Measurements from ENCODE around the gene IWS1. TPM values are rescaled to one million over a fixed set of nuclear protein-coding genes. Genes with fewer than 3 reads are reported as not detected.
A peak's percentile ranks its signal among the peaks of the same experiment; 100 is the strongest.

IWS1 gene
- total RNA-seq, 2 experiments from 2014 or later: 40.8 to 43.3 TPM

GRCh38 chr2:127566576-127566975, 40.3 kb upstream of the IWS1 start:
- DNase-seq: no peak
- ChIA-PET POLR2A (no interaction called here), CTCF (interaction anchor here (1.2 kb wide), 1 partner anchor 25 kb away, joined by 5 read pairs; no protein-coding TSS in a partner anchor)
- Mint-ChIP-seq H3K4me1 (peaks cover 20% of the 10 kb centered on the region), H3K27ac (no peak overlapping the region), H3K4me3 (no peak overlapping the region), H3K27me3 (peaks cover 66% of the 10 kb centered on the region), H3K36me3 (ENCODE audit: low read depth) (peaks cover 7% of the 10 kb centered on the region), H3K9me3 (no peaks in the 10 kb centered on the region)

- Mint-ChIP-seq H3K27ac (no peak overlapping the region), H3K27me3 (peaks cover 71% of the 10 kb centered on the region), H3K4me3 (no peak overlapping the region), H3K36me3 (ENCODE audit: low read depth) (peaks cover 7% of the 10 kb centered on the region), H3K4me1 (peaks cover 20% of the 10 kb centered on the region), H3K9me3 (no peaks in the 10 kb centered on the region)
- POLR2A ChIA-PET: interaction anchor here (0.7 kb wide), 1 partner anchor 42 kb away, joined by 3 read pairs; no protein-coding TSS in a partner anchor
- CTCF ChIA-PET: no interaction called here
- DNase-seq: no peak
Measured at GRCh38 chr2:127566139-127566417, 39.8 kb upstream of the IWS1 start.

GRCh38 chr2:127565261-127566138, 39.2 kb upstream of the IWS1 start:
- peaks cover 7% of the 10 kb centered on the region for H3K36me3 Mint-ChIP-seq (ENCODE audit: low read depth)
- no peak for DNase-seq
- POLR2A ChIA-PET: interaction anchor here (0.7 kb wide), 1 partner anchor 41 kb away, joined by 3 read pairs; no protein-coding TSS in a partner anchor
- peaks cover 71% of the 10 kb centered on the region for H3K27me3 Mint-ChIP-seq
- H3K4me3 Mint-ChIP-seq: no peak overlapping the region
- CTCF ChIA-PET: no interaction called here
- H3K27ac Mint-ChIP-seq: no peak overlapping the region
- no peaks in the 10 kb centered on the region for H3K9me3 Mint-ChIP-seq
- H3K4me1 Mint-ChIP-seq: peaks cover 20% of the 10 kb centered on the region

- H3K4me1 Mint-ChIP-seq: peaks cover 20% of the 10 kb centered on the region
- peaks cover 7% of the 10 kb centered on the region for H3K36me3 Mint-ChIP-seq (ENCODE audit: low read depth)
- CTCF ChIA-PET: interaction anchor here (1.3 kb wide), 1 partner anchor 38 kb away, joined by 9 read pairs; the partner anchor contains the start of gene IWS1
- H3K9me3 Mint-ChIP-seq: no peaks in the 10 kb centered on the region
- no peak overlapping the region for H3K4me3 Mint-ChIP-seq
- DNase-seq: no peak
- no peak overlapping the region for H3K27ac Mint-ChIP-seq
- peaks cover 71% of the 10 kb centered on the region for H3K27me3 Mint-ChIP-seq
- POLR2A ChIA-PET: interaction anchor here (1.2 to 1.7 kb wide), 5 partner anchors 11 to 270 kb away, joined by 3 to 9 read pairs (median 5); partner anchors contain the start of genes ERCC3, IWS1 and SFT2D3
Measured at GRCh38 chr2:127564429-127565260, 38.4 kb upstream of the IWS1 start.

GRCh38 chr2:127563458-127564428, 37.5 kb upstream of the IWS1 start:
- ChIA-PET CTCF (interaction anchor here (0.9 to 1.3 kb wide), 4 partner anchors 28 to 366 kb away, joined by 3 to 9 read pairs (median 6); partner anchors contain the start of gene IWS1), POLR2A (interaction anchor here (0.8 to 1.7 kb wide), 9 partner anchors 10 to 269 kb away, joined by 3 to 9 read pairs (median 3); partner anchors contain the start of genes ERCC3, IWS1 and SFT2D3)
- no peak overlapping the region for H3K4me3 Mint-ChIP-seq
- peaks cover 20% of the 10 kb centered on the region for H3K4me1 Mint-ChIP-seq
- no peaks in the 10 kb centered on the region for H3K9me3 Mint-ChIP-seq
- H3K36me3 Mint-ChIP-seq (ENCODE audit: low read depth): peaks cover 7% of the 10 kb centered on the region
- H3K27me3 Mint-ChIP-seq: peaks cover 72% of the 10 kb centered on the region
- peak; percentile 56 for DNase-seq
- no peak overlapping the region for H3K27ac Mint-ChIP-seq

GRCh38 chr2:127562936-127563335, 36.6 kb upstream of the IWS1 start:
- DNase-seq: no peak
- Mint-ChIP-seq H3K4me1 (peaks cover 20% of the 10 kb centered on the region), H3K36me3 (ENCODE audit: low read depth) (peaks cover 7% of the 10 kb centered on the region), H3K4me3 (no peak overlapping the region), H3K9me3 (no peaks in the 10 kb centered on the region), H3K27me3 (peaks cover 76% of the 10 kb centered on the region), H3K27ac (no peak overlapping the region)
- POLR2A ChIA-PET: interaction anchor here (0.8 to 1.7 kb wide), 9 partner anchors 9 to 269 kb away, joined by 3 to 9 read pairs (median 3); partner anchors contain the start of genes ERCC3, IWS1 and SFT2D3
- CTCF ChIA-PET: interaction anchor here (0.9 to 1.3 kb wide), 4 partner anchors 28 to 365 kb away, joined by 3 to 9 read pairs (median 6); partner anchors contain the start of gene IWS1

- DNase-seq: no peak
- H3K4me3 Mint-ChIP-seq: no peak overlapping the region
- POLR2A ChIA-PET: no interaction called here
- CTCF ChIA-PET: no interaction called here
- H3K9me3 Mint-ChIP-seq: no peaks in the 10 kb centered on the region
- H3K27me3 Mint-ChIP-seq: peaks cover 76% of the 10 kb centered on the region
- peaks cover 20% of the 10 kb centered on the region for H3K4me1 Mint-ChIP-seq
- peaks cover 10% of the 10 kb centered on the region for H3K36me3 Mint-ChIP-seq (ENCODE audit: low read depth)
- H3K27ac Mint-ChIP-seq: no peak overlapping the region
Measured at GRCh38 chr2:127561371-127561770, 35.1 kb upstream of the IWS1 start.

GRCh38 chr2:127560931-127561280, 34.6 kb upstream of the IWS1 start:
- POLR2A ChIA-PET: no interaction called here
- H3K4me1 Mint-ChIP-seq: peaks cover 20% of the 10 kb centered on the region
- peaks cover 10% of the 10 kb centered on the region for H3K36me3 Mint-ChIP-seq (ENCODE audit: low read depth)
- peaks cover 78% of the 10 kb centered on the region for H3K27me3 Mint-ChIP-seq
- CTCF ChIA-PET: no interaction called here
- DNase-seq: no peak
- H3K9me3 Mint-ChIP-seq: no peaks in the 10 kb centered on the region
- H3K4me3 Mint-ChIP-seq: no peak overlapping the region
- no peak overlapping the region for H3K27ac Mint-ChIP-seq

- CTCF ChIA-PET: no interaction called here
- H3K4me3 Mint-ChIP-seq: no peak overlapping the region
- peaks cover 20% of the 10 kb centered on the region for H3K4me1 Mint-ChIP-seq
- POLR2A ChIA-PET: no interaction called here
- no peaks in the 10 kb centered on the region for H3K9me3 Mint-ChIP-seq
- H3K36me3 Mint-ChIP-seq (ENCODE audit: low read depth): peaks cover 13% of the 10 kb centered on the region
- H3K27me3 Mint-ChIP-seq: peaks cover 81% of the 10 kb centered on the region
- no peak for DNase-seq
- no peak overlapping the region for H3K27ac Mint-ChIP-seq
Measured at GRCh38 chr2:127560201-127560930, 34.1 kb upstream of the IWS1 start.

- POLR2A ChIA-PET: no interaction called here
- H3K4me3 Mint-ChIP-seq: no peak overlapping the region
- DNase-seq: no peak
- H3K9me3 Mint-ChIP-seq: no peaks in the 10 kb centered on the region
- H3K4me1 Mint-ChIP-seq: peaks cover 20% of the 10 kb centered on the region
- peaks cover 83% of the 10 kb centered on the region for H3K27me3 Mint-ChIP-seq
- CTCF ChIA-PET: no interaction called here
- no peak overlapping the region for H3K27ac Mint-ChIP-seq
- H3K36me3 Mint-ChIP-seq (ENCODE audit: low read depth): peaks cover 13% of the 10 kb centered on the region
Measured at GRCh38 chr2:127559454-127559853, 33.2 kb upstream of the IWS1 start.

GRCh38 chr2:127558911-127559310, 32.6 kb upstream of the IWS1 start:
- Mint-ChIP-seq H3K36me3 (ENCODE audit: low read depth) (peaks cover 13% of the 10 kb centered on the region), H3K27ac (no peak overlapping the region), H3K9me3 (no peaks in the 10 kb centered on the region), H3K27me3 (peaks cover 85% of the 10 kb centered on the region), H3K4me3 (no peak overlapping the region), H3K4me1 (peaks cover 14% of the 10 kb centered on the region)
- DNase-seq: no peak
- ChIA-PET CTCF (no interaction called here), POLR2A (no interaction called here)

GRCh38 chr2:127552846-127553245, 26.6 kb upstream of the IWS1 start:
- H3K27me3 Mint-ChIP-seq: peaks cover 84% of the 10 kb centered on the region
- peaks cover 3% of the 10 kb centered on the region for H3K4me1 Mint-ChIP-seq
- DNase-seq: no peak
- H3K4me3 Mint-ChIP-seq: no peak overlapping the region
- no peaks in the 10 kb centered on the region for H3K9me3 Mint-ChIP-seq
- CTCF ChIA-PET: no interaction called here
- H3K36me3 Mint-ChIP-seq (ENCODE audit: low read depth): peaks cover 6% of the 10 kb centered on the region
- POLR2A ChIA-PET: no interaction called here
- H3K27ac Mint-ChIP-seq: no peak overlapping the region

Measured in activated CD4-positive, alpha-beta memory T cell treated with anti-CD3 and anti-CD28 coated beads, Interleukin-2, amount 10 ng/mL, durations not matched to agents 7 days and 5 days (primary cell).